Colonic mucosa (tissue), 4 donors: ENCODE results near the gene RPS13. TPM values are rescaled to one million over a fixed set of nuclear protein-coding genes. Genes with fewer than 3 reads are reported as not detected.
"Not testable (repeated sequence)": the region's sequence is repeated elsewhere in the genome, so short reads cannot be mapped to it uniquely, and the experiment has no call there.

ENCODE experiments used
- DNase-seq: peaks from one replicate; pipeline ENCODE4 v3.0.0-alpha.2; 2020
- H3K27ac ChIP-seq: fragments of 200-600 bp; one replicate; pipeline ENCODE4 v1.8.0; 2021
- H3K27me3 ChIP-seq: fragments of 200-600 bp; one replicate; pipeline ENCODE4 v1.8.0; 2021
- H3K36me3 ChIP-seq: fragments of 200-600 bp; one replicate; pipeline ENCODE4 v1.8.0; 2021
- H3K4me1 ChIP-seq: fragments of 200-600 bp; one replicate; pipeline ENCODE4 v1.8.0; 2021; ENCODE audit warnings: mild to moderate bottlenecking
- H3K4me3 ChIP-seq: fragments of 200-600 bp; one replicate; pipeline ENCODE4 v1.8.0; 2021
- H3K9ac ChIP-seq, 2 donors: one replicate each; pipeline ENCODE4 v1.7.0; 2013; ENCODE audit warnings: control low read depth in 2 of 2, low read depth in 2 of 2, low read length in 2 of 2
- H3K9me3 ChIP-seq: fragments of 200-600 bp; one replicate; pipeline ENCODE4 v1.8.0; 2021
- CTCF ChIP-seq: fragments of 200-600 bp; IDR thresholded peaks from one replicate; pipeline ENCODE4 v1.8.0; 2022; ENCODE audit warnings: antibody characterized with exemption, mild to moderate bottlenecking
- intact Hi-C: fragments of 100-400 bp; cut with DNase I; formaldehyde crosslinking; loops from one replicate; pipeline ENCODE4 v1.14.1; 2022
- total RNA-seq, 2 donors: library from RNA; stranded (reverse); fragmentation: NEBNext Ultra II Directional in 1 of 2; extraction: Animal tissue kit (Norgen Biotek cat#: 25700) in 1 of 2; gene quantifications; one replicate each; pipeline ENCODE4 v1.2.1, GENCODE V29; 2021
- donor health status: healthy.
- donor health status: DM: no; HTN: no; CAD: no.
- donor health status: DM: no; HTN: no; CAD: no.

RPS13 gene
- total RNA-seq, 2 donors from 2014 or later, result 749 to 843 TPM

DNA sequence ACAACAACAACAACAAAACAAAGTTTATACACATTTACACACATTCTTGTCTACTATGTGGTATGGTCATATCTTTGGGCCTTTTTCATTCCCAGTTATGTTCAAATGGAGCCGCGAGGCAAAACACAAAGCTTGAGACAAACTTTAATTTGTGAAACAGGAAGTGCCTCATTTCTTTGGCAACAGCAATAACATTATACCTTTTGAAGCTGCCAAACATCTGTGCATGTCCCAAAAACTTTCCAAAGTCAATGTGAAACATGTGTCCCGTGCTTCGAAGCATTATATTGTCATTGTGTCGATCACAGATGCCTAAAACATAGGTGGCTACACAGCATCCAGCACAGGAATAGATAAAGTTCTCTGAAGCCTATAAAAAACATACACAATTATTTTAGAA is 25.0 kb upstream of the RPS13 start:
- no peak for DNase-seq
- Histone ChIP-seq H3K4me1 (no peaks in the 10 kb centered on the region), H3K9ac (no peak overlapping the region), H3K27me3 (no peaks in the 10 kb centered on the region), H3K27ac (no peak overlapping the region), H3K9me3 (no peaks in the 10 kb centered on the region), H3K4me3 (no peak overlapping the region), H3K36me3 (peaks cover 9% of the 10 kb centered on the region)
- intact Hi-C loops, result no loop called here
- TF ChIP-seq CTCF, result no peak

- TF ChIP-seq CTCF, result no peak
- Histone ChIP-seq H3K27me3 (no peaks in the 10 kb centered on the region), H3K9ac (no peak overlapping the region), H3K27ac (no peak overlapping the region), H3K4me1 (no peaks in the 10 kb centered on the region), H3K9me3 (no peaks in the 10 kb centered on the region), H3K36me3 (peaks cover 15% of the 10 kb centered on the region), H3K4me3 (no peak overlapping the region)
- intact Hi-C loops, result no loop called here
- DNase-seq, result no peak
Measured at GRCh38 chr11:17098658-17099057, 21.2 kb upstream of the RPS13 start.

DNA sequence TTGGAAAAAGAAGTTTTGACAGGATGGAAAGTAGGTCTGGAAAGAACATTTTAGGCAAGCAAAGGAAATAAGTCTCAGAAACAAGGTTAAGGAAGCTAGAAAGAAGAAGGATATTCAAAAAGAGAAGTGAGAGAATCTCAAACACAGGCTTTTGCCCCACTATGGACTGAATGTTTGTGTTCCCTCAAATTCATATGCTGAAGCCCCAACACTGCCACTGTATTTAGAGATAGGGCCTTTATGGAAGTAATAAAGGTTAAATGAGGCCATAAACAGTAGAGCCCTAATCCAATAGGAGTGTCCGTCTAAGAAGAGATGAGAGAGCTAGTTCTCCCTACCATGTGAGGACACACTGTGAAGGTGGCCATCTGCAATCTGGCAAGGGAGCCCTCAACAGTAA is 20.6 kb upstream of the RPS13 start:
- Histone ChIP-seq H3K27me3 (no peaks in the 10 kb centered on the region), H3K4me1 (no peaks in the 10 kb centered on the region), H3K27ac (no peak overlapping the region), H3K36me3 (peaks cover 15% of the 10 kb centered on the region), H3K4me3 (no peak overlapping the region), H3K9ac (no peak overlapping the region), H3K9me3 (no peaks in the 10 kb centered on the region)
- TF ChIP-seq CTCF, result no peak
- intact Hi-C loops, result no loop called here
- DNase-seq, result no peak

- H3K27me3 ChIP-seq, H3K9ac ChIP-seq, H3K9me3 ChIP-seq, H3K36me3 ChIP-seq, DNase-seq, H3K4me1 ChIP-seq, H3K4me3 ChIP-seq, H3K27ac ChIP-seq, intact Hi-C loops: not testable (repeated sequence)
Measured at GRCh38 chr11:17085976-17086375, 8.5 kb upstream of the RPS13 start.

DNA sequence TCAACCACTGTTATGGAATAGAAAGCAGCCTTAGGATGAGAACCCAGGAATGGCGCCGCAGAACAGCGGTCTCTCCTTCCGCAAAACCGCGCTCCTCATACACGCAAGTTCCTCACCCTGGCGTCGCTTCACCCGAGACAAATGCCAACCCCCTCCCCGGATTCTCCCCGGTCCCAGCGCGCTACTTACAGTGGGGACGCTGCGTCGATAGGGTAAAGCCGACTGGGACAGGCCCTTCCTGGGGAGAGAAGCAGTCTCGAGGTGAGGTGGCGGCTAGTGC is 287 bp downstream of the RPS13 start:
- Histone ChIP-seq H3K27ac (peak overlapping the region; percentile 90), H3K36me3 (no peaks in the 10 kb centered on the region), H3K4me3 (peak overlapping the region; percentile 97), H3K9me3 (no peaks in the 10 kb centered on the region), H3K4me1 (peaks cover 12% of the 10 kb centered on the region), H3K27me3 (no peaks in the 10 kb centered on the region), H3K9ac (peak overlapping the region; percentile 93 to 99)
- TF ChIP-seq CTCF, result no peak
- intact Hi-C loops, result no loop called here
- no peak for DNase-seq

DNA sequence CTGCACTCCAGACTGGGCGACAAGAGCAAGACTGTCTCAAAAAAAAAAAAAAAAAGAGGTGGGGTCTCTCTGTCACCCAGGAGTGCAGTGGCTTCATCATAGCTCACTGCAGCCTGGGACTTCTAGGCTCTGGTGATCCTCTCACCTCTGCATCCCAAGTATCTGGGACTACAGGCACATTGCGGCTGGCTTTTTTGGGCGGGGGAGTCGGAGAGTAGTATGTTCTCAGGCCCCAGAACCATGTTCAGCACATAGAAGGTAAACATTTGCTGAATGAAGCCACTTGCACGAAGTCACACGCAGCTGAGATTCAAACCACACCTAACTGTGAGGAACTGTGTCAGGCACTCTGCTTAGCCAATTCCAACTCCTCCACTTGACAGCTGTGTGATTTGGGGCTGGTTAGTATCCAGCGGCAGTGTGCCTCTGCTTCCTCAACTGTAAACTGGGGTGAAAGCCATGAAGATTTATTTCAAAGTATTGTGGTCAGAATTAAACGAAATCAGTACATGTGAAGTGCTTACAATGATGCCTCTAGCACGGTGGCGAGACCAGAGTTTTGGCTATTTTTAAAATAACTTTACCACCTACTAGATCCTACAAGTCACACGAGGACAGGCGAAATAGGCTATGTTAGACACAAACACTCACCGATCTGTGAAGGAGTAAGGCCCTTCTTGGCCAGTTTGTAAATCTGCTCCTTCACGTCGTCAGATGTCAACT is 789 bp downstream of the RPS13 start:
- Histone ChIP-seq H3K4me3 (peak overlapping the region; percentile 97), H3K27me3 (no peaks in the 10 kb centered on the region), H3K4me1 (peaks cover 12% of the 10 kb centered on the region), H3K36me3 (no peaks in the 10 kb centered on the region), H3K9me3 (no peaks in the 10 kb centered on the region), H3K9ac (peak overlapping the region; percentile 93 to 99), H3K27ac (peak overlapping the region; percentile 90)
- intact Hi-C loops, result no loop called here
- no peak for TF ChIP-seq CTCF
- no peak for DNase-seq
